GM18519 (cell line): Measurements from ENCODE around the gene VIL1.

Source experiments
- ATAC-seq: cut with Tn5 transposase; IDR thresholded peaks from one replicate; pipeline ENCODE4 v1.9.1; 2021; ENCODE audit warnings: mild to moderate bottlenecking, moderate library complexity; ENCODE audit not compliant: unreplicated experiment, low FRiP score

The VIL1 gene

GRCh38 chr2:218479595-218479994, 60.7 kb downstream of the VIL1 start:
- ATAC-seq = no peak

GRCh38 chr2:218482651-218483050, 63.7 kb downstream of the VIL1 start:
- no peak for ATAC-seq

GRCh38 chr2:218485986-218486667, 67.2 kb downstream of the VIL1 start:
- ATAC-seq = no peak

- ATAC-seq = no peak
Observed at GRCh38 chr2:218500501-218501060, 81.7 kb downstream of the VIL1 start.

- no peak for ATAC-seq
Observed at GRCh38 chr2:218501665-218502064, 82.7 kb downstream of the VIL1 start.
